Activated naive CD4-positive, alpha-beta T cell treated with anti-CD3 and anti-CD28 coated beads, Interleukin-2, amount 50 U/mL, for 24 hours (primary cell): Measurements from ENCODE around the gene DNAJC12.
A peak's percentile ranks its signal among the peaks of the same experiment; 100 is the strongest.
"Not testable (repeated sequence)": the region's sequence is repeated elsewhere in the genome, so short reads cannot be mapped to it uniquely, and the experiment has no call there.

Experiments
- H3K27ac Mint-ChIP-seq: one replicate; pipeline ENCODE4 v1.8.0; 2021; ENCODE audit warnings: mild to moderate bottlenecking, mixed read lengths
- H3K27me3 Mint-ChIP-seq: one replicate; pipeline ENCODE4 v1.8.0; 2021; ENCODE audit warnings: mixed read lengths
- H3K36me3 Mint-ChIP-seq: one replicate; pipeline ENCODE4 v1.8.0; 2021; ENCODE audit warnings: mixed read lengths
- H3K4me1 Mint-ChIP-seq: one replicate; pipeline ENCODE4 v1.8.0; 2021; ENCODE audit warnings: mixed read lengths
- H3K4me3 Mint-ChIP-seq: one replicate; pipeline ENCODE4 v1.8.0; 2021; ENCODE audit warnings: mild to moderate bottlenecking, mixed read lengths
- H3K9me3 Mint-ChIP-seq: one replicate; pipeline ENCODE4 v1.8.0; 2021; ENCODE audit warnings: mixed read lengths

DNAJC12 gene

GRCh38 chr10:67852761-67853160 is 14.8 kb upstream of the DNAJC12 start:
- no peaks in the 10 kb centered on the region for H3K9me3 Mint-ChIP-seq
- peaks cover 13% of the 10 kb centered on the region for H3K4me1 Mint-ChIP-seq
- H3K27ac Mint-ChIP-seq, result no peak overlapping the region
- no peak overlapping the region for H3K4me3 Mint-ChIP-seq
- peaks cover 3% of the 10 kb centered on the region for H3K36me3 Mint-ChIP-seq
- H3K27me3 Mint-ChIP-seq, result no peaks in the 10 kb centered on the region

- peaks cover 13% of the 10 kb centered on the region for H3K4me1 Mint-ChIP-seq
- H3K36me3 Mint-ChIP-seq, result peaks cover 4% of the 10 kb centered on the region
- H3K27me3 Mint-ChIP-seq, result no peaks in the 10 kb centered on the region
Observed at GRCh38 chr10:67851186-67851585, 13.2 kb upstream of the DNAJC12 start.

GRCh38 chr10:67849331-67850011 is 11.5 kb upstream of the DNAJC12 start:
- peaks cover 9% of the 10 kb centered on the region for H3K4me1 Mint-ChIP-seq
- H3K9me3 Mint-ChIP-seq, result no peaks in the 10 kb centered on the region
- peak overlapping the region; percentile 94 for H3K27ac Mint-ChIP-seq
- no peaks in the 10 kb centered on the region for H3K27me3 Mint-ChIP-seq
- H3K36me3 Mint-ChIP-seq, result peaks cover 4% of the 10 kb centered on the region
- H3K4me3 Mint-ChIP-seq, result peak overlapping the region; percentile 92

More at GRCh38 chr10:67851186-67851585, 13.2 kb upstream of the DNAJC12 start:
- Mint-ChIP-seq H3K9me3 (no peaks in the 10 kb centered on the region), H3K4me3 (peak overlapping the region; percentile 33), H3K27ac (peak overlapping the region; percentile 77)

GRCh38 chr10:67843284-67843683 is 5.3 kb upstream of the DNAJC12 start:
- H3K9me3 Mint-ChIP-seq, result no peaks in the 10 kb centered on the region
- no peaks in the 10 kb centered on the region for H3K4me1 Mint-ChIP-seq
- H3K36me3 Mint-ChIP-seq, result peaks cover 2% of the 10 kb centered on the region
- no peak overlapping the region for H3K4me3 Mint-ChIP-seq
- no peak overlapping the region for H3K27ac Mint-ChIP-seq
- H3K27me3 Mint-ChIP-seq, result no peaks in the 10 kb centered on the region

- H3K27ac Mint-ChIP-seq, result no peak overlapping the region
- no peaks in the 10 kb centered on the region for H3K27me3 Mint-ChIP-seq
- H3K4me3 Mint-ChIP-seq, result no peak overlapping the region
Observed at GRCh38 chr10:67841737-67842136, 3.7 kb upstream of the DNAJC12 start.

GRCh38 chr10:67839951-67840350 is 2.0 kb upstream of the DNAJC12 start:
- H3K9me3 Mint-ChIP-seq, result no peaks in the 10 kb centered on the region
- peaks cover 4% of the 10 kb centered on the region for H3K4me1 Mint-ChIP-seq
- H3K27me3 Mint-ChIP-seq, result no peaks in the 10 kb centered on the region
- H3K27ac Mint-ChIP-seq, result no peak overlapping the region
- H3K4me3 Mint-ChIP-seq, result no peak overlapping the region
- H3K36me3 Mint-ChIP-seq, result no peaks in the 10 kb centered on the region

More at GRCh38 chr10:67841737-67842136, 3.7 kb upstream of the DNAJC12 start:
- Mint-ChIP-seq H3K36me3 (no peaks in the 10 kb centered on the region), H3K9me3 (no peaks in the 10 kb centered on the region), H3K4me1 (peaks cover 4% of the 10 kb centered on the region)

- not testable (repeated sequence) for H3K4me3 Mint-ChIP-seq, H3K4me1 Mint-ChIP-seq, H3K27me3 Mint-ChIP-seq, H3K36me3 Mint-ChIP-seq, H3K9me3 Mint-ChIP-seq, H3K27ac Mint-ChIP-seq
Observed at GRCh38 chr10:67839511-67839910, 1.5 kb upstream of the DNAJC12 start.

GRCh38 chr10:67836972-67837371 is 1.0 kb downstream of the DNAJC12 start:
- H3K27me3 Mint-ChIP-seq, result no peaks in the 10 kb centered on the region
- H3K4me1 Mint-ChIP-seq, result peaks cover 4% of the 10 kb centered on the region
- H3K9me3 Mint-ChIP-seq, result no peaks in the 10 kb centered on the region
- no peaks in the 10 kb centered on the region for H3K36me3 Mint-ChIP-seq
- no peak overlapping the region for H3K27ac Mint-ChIP-seq
- H3K4me3 Mint-ChIP-seq, result no peak overlapping the region

GRCh38 chr10:67836488-67836887 is 1.5 kb downstream of the DNAJC12 start:
- no peak overlapping the region for H3K4me3 Mint-ChIP-seq
- no peaks in the 10 kb centered on the region for H3K9me3 Mint-ChIP-seq
- no peak overlapping the region for H3K27ac Mint-ChIP-seq
- no peaks in the 10 kb centered on the region for H3K36me3 Mint-ChIP-seq
- H3K4me1 Mint-ChIP-seq, result peaks cover 4% of the 10 kb centered on the region
- H3K27me3 Mint-ChIP-seq, result no peaks in the 10 kb centered on the region

- H3K4me3 Mint-ChIP-seq, H3K9me3 Mint-ChIP-seq, H3K4me1 Mint-ChIP-seq, H3K36me3 Mint-ChIP-seq, H3K27ac Mint-ChIP-seq, H3K27me3 Mint-ChIP-seq: not testable (repeated sequence)
Observed at GRCh38 chr10:67835541-67836394, 2.2 kb downstream of the DNAJC12 start.

- H3K27me3 Mint-ChIP-seq, result no peaks in the 10 kb centered on the region
- no peaks in the 10 kb centered on the region for H3K9me3 Mint-ChIP-seq
- H3K4me1 Mint-ChIP-seq, result peaks cover 4% of the 10 kb centered on the region
- H3K36me3 Mint-ChIP-seq, result no peaks in the 10 kb centered on the region
- H3K27ac Mint-ChIP-seq, result no peak overlapping the region
- H3K4me3 Mint-ChIP-seq, result no peak overlapping the region
Observed at GRCh38 chr10:67834375-67834774, 3.6 kb downstream of the DNAJC12 start.

GRCh38 chr10:67827811-67828210 is 10.2 kb downstream of the DNAJC12 start:
- Mint-ChIP-seq H3K36me3 (no peaks in the 10 kb centered on the region), H3K4me1 (peaks cover 7% of the 10 kb centered on the region), H3K27ac (no peak overlapping the region), H3K4me3 (no peak overlapping the region), H3K9me3 (no peaks in the 10 kb centered on the region), H3K27me3 (no peaks in the 10 kb centered on the region)

GRCh38 chr10:67819768-67820204 is 18.2 kb downstream of the DNAJC12 start:
- H3K27ac Mint-ChIP-seq, result no peak overlapping the region
- H3K4me1 Mint-ChIP-seq, result no peaks in the 10 kb centered on the region

GRCh38 chr10:67818323-67818722 is 19.7 kb downstream of the DNAJC12 start:
- H3K27ac Mint-ChIP-seq, result no peak overlapping the region
- H3K9me3 Mint-ChIP-seq, result no peaks in the 10 kb centered on the region
- no peak overlapping the region for H3K4me3 Mint-ChIP-seq
- H3K4me1 Mint-ChIP-seq, result no peaks in the 10 kb centered on the region
- no peaks in the 10 kb centered on the region for H3K27me3 Mint-ChIP-seq
- no peaks in the 10 kb centered on the region for H3K36me3 Mint-ChIP-seq

More at GRCh38 chr10:67819768-67820204, 18.2 kb downstream of the DNAJC12 start:
- Mint-ChIP-seq H3K4me3 (no peak overlapping the region), H3K36me3 (no peaks in the 10 kb centered on the region), H3K27me3 (no peaks in the 10 kb centered on the region), H3K9me3 (no peaks in the 10 kb centered on the region)

- Mint-ChIP-seq H3K9me3 (no peaks in the 10 kb centered on the region), H3K36me3 (no peaks in the 10 kb centered on the region), H3K4me1 (no peaks in the 10 kb centered on the region), H3K4me3 (no peak overlapping the region), H3K27me3 (no peaks in the 10 kb centered on the region), H3K27ac (no peak overlapping the region)
Observed at GRCh38 chr10:67816719-67817118, 21.3 kb downstream of the DNAJC12 start.

GRCh38 chr10:67815571-67816059 is 22.4 kb downstream of the DNAJC12 start:
- H3K27me3 Mint-ChIP-seq, result no peaks in the 10 kb centered on the region
- H3K4me3 Mint-ChIP-seq, result no peak overlapping the region
- no peaks in the 10 kb centered on the region for H3K4me1 Mint-ChIP-seq
- no peaks in the 10 kb centered on the region for H3K9me3 Mint-ChIP-seq
- no peaks in the 10 kb centered on the region for H3K36me3 Mint-ChIP-seq
- no peak overlapping the region for H3K27ac Mint-ChIP-seq
